Measurements from ENCODE around the gene ITPA. TPM values are rescaled to one million over a fixed set of nuclear protein-coding genes. Genes with fewer than 3 reads are reported as not detected.

Gene ITPA
- total and polyA plus RNA-seq, 2 of the 13 experiments (the other 11 are each of a cell fraction or from before 2014, with no cell fraction given): 60.1 to 103 TPM

DNA sequence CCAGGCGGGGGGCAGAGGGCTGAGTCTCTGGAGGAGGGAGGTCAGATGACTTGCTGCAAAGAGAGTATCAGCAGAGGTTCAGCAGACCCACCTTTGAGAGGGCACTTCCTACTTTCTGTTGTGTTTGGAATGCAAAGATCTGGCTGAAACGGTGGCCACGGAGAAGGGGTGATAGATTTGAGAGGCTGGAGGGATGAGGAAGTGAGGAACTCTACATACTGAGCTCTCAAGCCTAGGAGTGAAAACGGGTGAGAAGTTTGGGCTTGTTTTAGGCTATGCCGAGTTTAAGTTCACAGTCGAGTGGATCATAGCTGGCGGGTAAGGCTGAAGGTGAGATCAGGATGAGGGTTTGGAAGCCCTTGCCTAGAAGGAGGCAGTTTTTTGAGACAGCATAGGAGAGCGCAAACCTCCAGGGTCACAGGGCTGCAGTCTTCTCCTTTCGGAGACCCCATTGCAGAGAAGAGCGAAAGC is 477 bp upstream of the ITPA start (continued):
- TF ChIP-seq, protein P1, sequence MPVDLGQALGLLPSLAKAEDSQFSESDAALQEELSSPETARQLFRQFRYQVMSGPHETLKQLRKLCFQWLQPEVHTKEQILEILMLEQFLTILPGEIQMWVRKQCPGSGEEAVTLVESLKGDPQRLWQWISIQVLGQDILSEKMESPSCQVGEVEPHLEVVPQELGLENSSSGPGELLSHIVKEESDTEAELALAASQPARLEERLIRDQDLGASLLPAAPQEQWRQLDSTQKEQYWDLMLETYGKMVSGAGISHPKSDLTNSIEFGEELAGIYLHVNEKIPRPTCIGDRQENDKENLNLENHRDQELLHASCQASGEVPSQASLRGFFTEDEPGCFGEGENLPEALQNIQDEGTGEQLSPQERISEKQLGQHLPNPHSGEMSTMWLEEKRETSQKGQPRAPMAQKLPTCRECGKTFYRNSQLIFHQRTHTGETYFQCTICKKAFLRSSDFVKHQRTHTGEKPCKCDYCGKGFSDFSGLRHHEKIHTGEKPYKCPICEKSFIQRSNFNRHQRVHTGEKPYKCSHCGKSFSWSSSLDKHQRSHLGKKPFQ (CRISPR knock-in tag; IDR thresholded peaks at IDR 0.05; ENCODE audit: insufficient replicate concordance): peak; percentile 28
- TF ChIP-seq NFATC3 (CRISPR knock-in tag; IDR thresholded peaks at IDR 0.05): 0 out of 2 replicates have a peak, but pooled peaks have one; percentile 9
- no peak for TF ChIP-seq MLX (CRISPR knock-in tag; IDR thresholded peaks at IDR 0.05)
- TF ChIP-seq, protein P2, sequence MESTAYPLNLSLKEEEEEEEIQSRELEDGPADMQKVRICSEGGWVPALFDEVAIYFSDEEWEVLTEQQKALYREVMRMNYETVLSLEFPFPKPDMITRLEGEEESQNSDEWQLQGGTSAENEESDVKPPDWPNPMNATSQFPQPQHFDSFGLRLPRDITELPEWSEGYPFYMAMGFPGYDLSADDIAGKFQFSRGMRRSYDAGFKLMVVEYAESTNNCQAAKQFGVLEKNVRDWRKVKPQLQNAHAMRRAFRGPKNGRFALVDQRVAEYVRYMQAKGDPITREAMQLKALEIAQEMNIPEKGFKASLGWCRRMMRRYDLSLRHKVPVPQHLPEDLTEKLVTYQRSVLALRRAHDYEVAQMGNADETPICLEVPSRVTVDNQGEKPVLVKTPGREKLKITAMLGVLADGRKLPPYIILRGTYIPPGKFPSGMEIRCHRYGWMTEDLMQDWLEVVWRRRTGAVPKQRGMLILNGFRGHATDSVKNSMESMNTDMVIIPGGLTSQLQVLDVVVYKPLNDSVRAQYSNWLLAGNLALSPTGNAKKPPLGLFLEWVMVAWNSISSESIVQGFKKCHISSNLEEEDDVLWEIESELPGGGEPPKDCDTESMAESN (CRISPR knock-in tag; conservative IDR thresholded peaks at IDR 0.05): no peak; the same call in 1 of the 2 replicates
- TF ChIP-seq ATM (IDR thresholded peaks at IDR 0.05; ENCODE audit: borderline replicate concordance): no peak
- no peak for TF ChIP-seq HMGXB3 (CRISPR knock-in tag; IDR thresholded peaks at IDR 0.05; ENCODE audit: borderline replicate concordance)
- no peak for TF ChIP-seq SAP130 (CRISPR knock-in tag; IDR thresholded peaks at IDR 0.05; ENCODE audit: low read depth)
- TF ChIP-seq FOXK2 (IDR thresholded peaks at IDR 0.05): 0 out of 2 replicates have a peak, but pooled peaks have one; percentile 9
- no peak for TF ChIP-seq NFIB (CRISPR knock-in tag; IDR thresholded peaks at IDR 0.05; ENCODE audit: borderline replicate concordance)
- no peak for TF ChIP-seq ZNF800 (CRISPR knock-in tag; IDR thresholded peaks at IDR 0.05)
- no peak for TF ChIP-seq CC2D1A (CRISPR knock-in tag; IDR thresholded peaks at IDR 0.05)
- TF ChIP-seq THAP8 (CRISPR knock-in tag; IDR thresholded peaks at IDR 0.05; ENCODE audit: borderline replicate concordance): 0 out of 2 replicates have a peak, but pooled peaks have one; percentile 2
- TF ChIP-seq KDM4B (CRISPR knock-in tag; IDR thresholded peaks at IDR 0.05): 0 out of 2 replicates have a peak, but pooled peaks have one; percentile 9
- TF ChIP-seq MZF1 (CRISPR knock-in tag; IDR thresholded peaks at IDR 0.05; ENCODE audit: borderline replicate concordance): peak; percentile 46; the same call in 1 of the 2 replicates

All from HepG2 (cell line).